Esophagus muscularis mucosa (tissue), 3 donors: Measurements from ENCODE around the gene STX11.

Experiments
- CTCF ChIP-seq, 3 experiments: fragments of 200-600 bp in 2 of 3; fragments of 450-650 bp in 1 of 3; sonication (generic) in 2 of 3; IDR thresholded peaks; one replicate each; pipeline ENCODE4 v1.5.1; 2017 to 2019; ENCODE audit warnings: antibody characterized with exemption in 3 of 3, mild to moderate bottlenecking in 2 of 3, moderate library complexity in 1 of 3
- POLR2AphosphoS5 ChIP-seq, 2 donors: sonication (generic); formaldehyde crosslinking; IDR thresholded peaks; one replicate each; pipeline ENCODE4 v1.6.1; 2017; ENCODE audit warnings: antibody characterized with exemption in 2 of 2

GRCh38 chr6:144155529-144155928 is 5.2 kb downstream of the STX11 start:
- TF ChIP-seq CTCF (IDR thresholded peaks at IDR 0.05) (no peak), POLR2AphosphoS5 (IDR thresholded peaks at IDR 0.05) (no peak)
